Measurements from ENCODE around the gene LDAF1.

LDAF1 gene

GRCh38 chr16:21197112-21197511 lies 38.6 kb downstream of the LDAF1 start:
- no peak for DNase-seq (ENCODE audit: low read depth)

GRCh38 chr16:21197621-21198020 lies 39.1 kb downstream of the LDAF1 start:
- no peak for DNase-seq (ENCODE audit: low read depth)

- no peak for DNase-seq (ENCODE audit: low read depth)
These were observed 41.2 kb downstream of the LDAF1 start for GRCh38 chr16:21199607-21200218.

GRCh38 chr16:21203155-21203797 lies 44.8 kb downstream of the LDAF1 start:
- DNase-seq (ENCODE audit: low read depth) = no peak

GRCh38 chr16:21205303-21205702 lies 46.8 kb downstream of the LDAF1 start:
- no peak for DNase-seq (ENCODE audit: low read depth)

- DNase-seq (ENCODE audit: low read depth) = no peak
These were observed 48.1 kb downstream of the LDAF1 start for GRCh38 chr16:21206550-21206949.

GRCh38 chr16:21208446-21209230 lies 50.2 kb downstream of the LDAF1 start:
- no peak for DNase-seq (ENCODE audit: low read depth)

- DNase-seq (ENCODE audit: low read depth) = no peak
These were observed 53.0 kb downstream of the LDAF1 start, which contains the start of gene ZP2 for GRCh38 chr16:21211486-21211885. Gene ZP2, minus strand, starts transcription at chr16:21211574. Its CDS starts 27 bp downstream, at chr16:21211547.

GRCh38 chr16:21214086-21214485 lies 55.6 kb downstream of the LDAF1 start:
- DNase-seq (ENCODE audit: low read depth) = no peak

GRCh38 chr16:21217121-21217520 lies 58.6 kb downstream of the LDAF1 start:
- no peak for DNase-seq (ENCODE audit: low read depth)

GRCh38 chr16:21218153-21218552 lies 59.7 kb downstream of the LDAF1 start:
- no peak for DNase-seq (ENCODE audit: low read depth)

GRCh38 chr16:21219551-21219950 lies 61.1 kb downstream of the LDAF1 start:
- no peak for DNase-seq (ENCODE audit: low read depth)

GRCh38 chr16:21222495-21223337 lies 64.2 kb downstream of the LDAF1 start:
- no peak for DNase-seq (ENCODE audit: low read depth)

GRCh38 chr16:21223787-21224186 lies 65.3 kb downstream of the LDAF1 start:
- DNase-seq (ENCODE audit: low read depth) = no peak

GRCh38 chr16:21224800-21225199 lies 66.3 kb downstream of the LDAF1 start:
- no peak for DNase-seq (ENCODE audit: low read depth)

- peak; percentile 23 for DNase-seq (ENCODE audit: low read depth)
These were observed 68.3 kb downstream of the LDAF1 start for GRCh38 chr16:21226749-21227148.

GRCh38 chr16:21227866-21228265 lies 69.4 kb downstream of the LDAF1 start:
- DNase-seq (ENCODE audit: low read depth) = no peak

- DNase-seq (ENCODE audit: low read depth) = no peak
These were observed 69.9 kb downstream of the LDAF1 start for GRCh38 chr16:21228361-21228872.

Measured in fibroblast of gingiva (primary cell).